GM12891 (cell line): ENCODE measurements around the gene GKN1.

Source experiments
- POLR2A ChIP-seq: IDR thresholded peaks from 2 replicates; pipeline ENCODE4 v1.6.1; 2011; ENCODE audit warnings: low read depth, low read length, control low read depth
- POLR2AphosphoS5 ChIP-seq: IDR thresholded peaks from 2 replicates; pipeline ENCODE4 v1.6.1; 2011; ENCODE audit warnings: low read depth, low read length, control low read depth

GRCh38 chr2:68934021-68934420 lies 40.4 kb upstream of the GKN1 start:
- no peak for TF ChIP-seq POLR2A
- no peak for TF ChIP-seq POLR2AphosphoS5
